H1 (cell line): ENCODE data around the gene BNC2. TPM values are rescaled to one million over a fixed set of nuclear protein-coding genes. Genes with fewer than 3 reads are reported as not detected.

Experiments
- CTCF ChIA-PET: fragments of 300-600 bp; sonication (Branson Sonifier 250); formaldehyde crosslinking; loops from one replicate; lab custom pipeline; 2021; ENCODE audit not compliant: partially characterized antibody; lab: Charles Lee
- POLR2A ChIA-PET: fragments of 300-600 bp; sonication (Branson Sonifier 250); formaldehyde crosslinking; loops from one replicate; lab custom pipeline; 2021; ENCODE audit warnings: inconsistent platforms; ENCODE audit not compliant: partially characterized antibody; lab: Charles Lee
- DNase-seq, 2 experiments: peaks; one replicate each; pipeline versions ENCODE4 v3.0.0 to v3.0.0-alpha.2; 2010 to 2022; ENCODE audit warnings: low spot score in 2 of 2, low read depth in 1 of 2, mixed read lengths in 1 of 2
- FAIRE-seq: peaks from 2 replicates; lab custom pipeline; 2011; peaks lifted over from hg19 to GRCh38; lab: Jason Lieb, UNC
- H2AFZ ChIP-seq: 2 replicates; pipeline ENCODE4 v1.8.1; 2012; ENCODE audit warnings: low read length, inconsistent platforms
- H2AK5ac ChIP-seq: 2 replicates; pipeline ENCODE4 v1.6.1; 2013; ENCODE audit warnings: low read depth, low read length
- H2BK120ac ChIP-seq: replicated peaks from 2 replicates; pipeline ENCODE3; 2013; ENCODE audit warnings: low read depth, low read length, inconsistent platforms
- H2BK12ac ChIP-seq: 2 replicates; pipeline ENCODE4 v1.6.1; 2013; ENCODE audit warnings: low read depth, low read length
- H2BK15ac ChIP-seq: 2 replicates; pipeline ENCODE4 v1.6.1; 2013; ENCODE audit warnings: low read length
- H2BK20ac ChIP-seq: 2 replicates; pipeline ENCODE4 v1.6.1; 2013; ENCODE audit warnings: low read length
- H2BK5ac ChIP-seq: 2 replicates; pipeline ENCODE4 v1.6.1; 2013; ENCODE audit warnings: low read depth, low read length
- H3K14ac ChIP-seq: 2 replicates; pipeline ENCODE4 v1.6.1; 2013; ENCODE audit warnings: inconsistent platforms; ENCODE audit not compliant: insufficient read length
- H3K18ac ChIP-seq: 2 replicates; pipeline ENCODE4 v1.6.1; 2013; ENCODE audit warnings: low read length; ENCODE audit errors: extremely low read depth
- H3K23ac ChIP-seq: 2 replicates; pipeline ENCODE4 v1.6.1; 2013; ENCODE audit warnings: inconsistent platforms; ENCODE audit not compliant: insufficient read length
- H3K23me2 ChIP-seq: 2 replicates; pipeline ENCODE4 v1.6.1; 2013; ENCODE audit warnings: low read depth, low read length
- H3K27ac ChIP-seq: 2 replicates; pipeline ENCODE4 v1.6.1; 2011; ENCODE audit warnings: low read depth, low read length, inconsistent platforms
- H3K27me3 ChIP-seq, 4 experiments: replicated peaks in 1 of 4; 1 replicate in 1 of 4; 2 replicates in 3 of 4; pipeline versions ENCODE4 v1.6.1 to v1.8.1; 2011 to 2013; ENCODE audit warnings: low read length in 3 of 4, mild to moderate bottlenecking in 3 of 4, inconsistent platforms in 2 of 4, mixed read lengths in 2 of 4, moderate library complexity in 1 of 4; ENCODE audit not compliant: control insufficient read depth in 3 of 4, insufficient read depth in 3 of 4; ENCODE audit errors: extremely low read depth in 1 of 4
- H3K36me3 ChIP-seq, 4 experiments: 2 replicates each; pipeline versions ENCODE4 v1.6.1 to v1.8.1; 2011 to 2013; ENCODE audit warnings: mild to moderate bottlenecking in 4 of 4, low read length in 3 of 4, moderate library complexity in 2 of 4, control low read depth in 1 of 4, inconsistent platforms in 1 of 4; ENCODE audit not compliant: insufficient read depth in 4 of 4, control insufficient read depth in 2 of 4
- H3K4ac ChIP-seq: replicated peaks from 2 replicates; pipeline ENCODE3; 2013; ENCODE audit warnings: low read length, low read depth, mixed read lengths, inconsistent platforms; ENCODE audit not compliant: insufficient read length
- H3K4me1 ChIP-seq, 4 experiments: replicated peaks in 1 of 4; 1 replicate in 1 of 4; 2 replicates in 3 of 4; pipeline versions ENCODE4 v1.6.1 to v1.8.1; 2011 to 2013; ENCODE audit warnings: low read length in 3 of 4, inconsistent platforms in 2 of 4, mixed read lengths in 1 of 4; ENCODE audit not compliant: insufficient read depth in 4 of 4, control insufficient read depth in 3 of 4
- H3K4me2 ChIP-seq, 2 experiments: 2 replicates each; pipeline versions ENCODE4 v1.6.1 to v1.8.1; 2011 to 2013; ENCODE audit warnings: low read depth in 2 of 2, low read length in 2 of 2, control low read depth in 1 of 2, inconsistent platforms in 1 of 2, mild to moderate bottlenecking in 1 of 2; ENCODE audit not compliant: insufficient read depth in 1 of 2
- H3K4me3 ChIP-seq, 4 experiments: fragments of 200-600, 300-600 bp in 1 of 4; sonication (generic), shearing (Covaris generic), sonication (Bioruptor Twin) in 1 of 4; 2 replicates each; pipeline versions ENCODE4 v1.5.1 to v1.8.1; 2011 to 2016; ENCODE audit warnings: low read length in 4 of 4, low read depth in 3 of 4, control low read depth in 2 of 4, inconsistent platforms in 2 of 4, mild to moderate bottlenecking in 2 of 4, mixed read lengths in 1 of 4, moderate library complexity in 1 of 4; ENCODE audit not compliant: insufficient read depth in 2 of 4; ENCODE audit errors: extremely low read depth in 1 of 4
- H3K56ac ChIP-seq: replicated peaks from 2 replicates; pipeline ENCODE3; 2013; ENCODE audit warnings: low read depth, mild to moderate bottlenecking, mixed read lengths, low read length, inconsistent platforms; ENCODE audit not compliant: insufficient read length
- H3K79me1 ChIP-seq: 2 replicates; pipeline ENCODE4 v1.6.1; 2013; ENCODE audit warnings: low read depth, low read length, control low read depth
- H3K79me2 ChIP-seq, 2 experiments: 2 replicates each; pipeline versions ENCODE4 v1.6.1 to v1.8.1; 2012 to 2013; ENCODE audit warnings: low read length in 2 of 2, mild to moderate bottlenecking in 2 of 2, inconsistent platforms in 1 of 2; ENCODE audit not compliant: insufficient read depth in 2 of 2, control insufficient read depth in 1 of 2
- H3K9ac ChIP-seq, 4 experiments: replicated peaks in 1 of 4; 1 replicate in 1 of 4; 2 replicates in 3 of 4; pipeline versions ENCODE4 v1.6.1 to v1.8.1; 2011 to 2013; ENCODE audit warnings: low read depth in 3 of 4, low read length in 3 of 4, control low read depth in 2 of 4, mild to moderate bottlenecking in 2 of 4, moderate library complexity in 2 of 4, inconsistent platforms in 1 of 4; ENCODE audit errors: extremely low read depth in 1 of 4
- H3K9me3 ChIP-seq, 2 experiments: 2 replicates each; pipeline versions ENCODE4 v1.6.1 to v1.8.1; 2012 to 2013; ENCODE audit warnings: mild to moderate bottlenecking in 2 of 2, moderate library complexity in 2 of 2, control low read depth in 1 of 2, inconsistent platforms in 1 of 2, low read depth in 1 of 2, low read length in 1 of 2, mixed read lengths in 1 of 2; ENCODE audit not compliant: insufficient read depth in 2 of 2
- H4K20me1 ChIP-seq, 2 experiments: replicated peaks in 1 of 2; 2 replicates each; pipeline versions ENCODE3 to v1.8.1; 2011 to 2013; ENCODE audit warnings: inconsistent platforms in 2 of 2, low read length in 2 of 2, mild to moderate bottlenecking in 1 of 2; ENCODE audit not compliant: insufficient read depth in 2 of 2, control insufficient read depth in 1 of 2
- H4K5ac ChIP-seq: 2 replicates; pipeline ENCODE4 v1.6.1; 2013; ENCODE audit warnings: low read length, low read depth, mixed read lengths, inconsistent platforms; ENCODE audit not compliant: insufficient read length
- H4K8ac ChIP-seq: 2 replicates; pipeline ENCODE4 v1.8.0; 2013; ENCODE audit warnings: mild to moderate bottlenecking, moderate library complexity, low read length, inconsistent platforms; ENCODE audit not compliant: insufficient read depth; ENCODE audit errors: extremely low read depth
- H4K91ac ChIP-seq: replicated peaks from 2 replicates; pipeline ENCODE3; 2013; ENCODE audit warnings: low read length, mixed read lengths, inconsistent platforms; ENCODE audit not compliant: insufficient read length
- BCL11A ChIP-seq, 2 experiments: IDR thresholded peaks; one replicate each; pipeline ENCODE4 v1.6.1; 2011; ENCODE audit warnings: low read depth in 2 of 2, low read length in 2 of 2, mild to moderate bottlenecking in 2 of 2
- CBX5 ChIP-seq: fragments of 300-800, 300-1000 bp; sonication (generic); IDR thresholded peaks from 2 replicates; pipeline ENCODE4 v1.7.1; 2016; ENCODE audit warnings: antibody characterized with exemption, low read length, low read depth
- EZH2 ChIP-seq: fragments of 200-600 bp; sonication (generic); IDR thresholded peaks from 2 replicates; pipeline ENCODE4 v1.7.1; 2012; ENCODE audit warnings: low read depth, mild to moderate bottlenecking, moderate library complexity, low read length, inconsistent platforms; ENCODE audit not compliant: severe bottlenecking
- GTF2F1 ChIP-seq: IDR thresholded peaks from 2 replicates; pipeline ENCODE4 v1.6.1; 2012; ENCODE audit warnings: low read depth, low read length, improper control_type of control experiment, borderline replicate concordance
- KDM1A ChIP-seq: fragments of 200-600, 300-600 bp; sonication (generic); IDR thresholded peaks from 2 replicates; pipeline ENCODE4 v1.7.1; 2016; ENCODE audit warnings: mild to moderate bottlenecking, low read length, borderline replicate concordance
- RFX5 ChIP-seq: IDR thresholded peaks from 2 replicates; pipeline ENCODE4 v1.6.1; 2011; ENCODE audit warnings: low read depth, low read length, improper control_type of control experiment, borderline replicate concordance
- RNF2 ChIP-seq: fragments of 200-900, 300-1000 bp; sonication (generic); IDR thresholded peaks from 2 replicates; pipeline ENCODE4 v1.7.1; 2016; ENCODE audit warnings: borderline replicate concordance, low read depth, mild to moderate bottlenecking, antibody characterized with exemption, low read length; ENCODE audit not compliant: poor library complexity, severe bottlenecking; ENCODE audit errors: missing control alignments
- SP4 ChIP-seq: IDR thresholded peaks from 2 replicates; pipeline ENCODE4 v1.6.1; 2012; ENCODE audit warnings: low read length, inconsistent platforms
- TAF7 ChIP-seq: optimal IDR thresholded peaks from 2 replicates; pipeline ENCODE3; 2011; ENCODE audit warnings: low read depth, mild to moderate bottlenecking, inconsistent platforms, low read length, moderate library complexity, borderline replicate concordance
- WGBS, 2 experiments: shearing (Covaris generic) in 1 of 2; methylation state at CpG; one replicate each; pipeline versions ENCODE4 v1.1.6 to v1.1.7; 2013 to 2015; ENCODE audit warnings: low lambda C conversion rate in 2 of 2, mixed read lengths in 2 of 2, inconsistent platforms in 1 of 2, low coverage in 1 of 2, missing lambda C conversion rate in 1 of 2; ENCODE audit not compliant: insufficient replicate concordance in 2 of 2, insufficient coverage in 1 of 2, insufficient read length in 1 of 2; ENCODE audit errors: extremely low coverage in 1 of 2, missing lambda C conversion rate in 1 of 2; 5-methylcytosine and 5-hydroxymethylcytosine counted together
- polyA plus RNA-seq, 7 experiments: library from polyadenylated mRNA; depleted of rRNA in 3 of 7; stranded (reverse) in 5 of 7; unstranded in 2 of 7; fragments of >200 nt in 5 of 7; fragments of 200-250 nt in 2 of 7; gene quantifications; 1 replicate in 5 of 7; 2 replicates in 1 of 7; 4 replicates in 1 of 7; pipeline versions ENCODE4 v1.2.1 to v1.2.3, GENCODE V29; 2011 to 2013; ENCODE audit warnings: missing spikeins in 2 of 7, mixed read lengths in 2 of 7
- total RNA-seq: library from RNA; stranded (reverse); fragmentation: NEBNext Ultra II Directional; extraction: Animal tissue kit (Norgen Biotek cat#: 25700); gene quantifications from 2 replicates; pipeline ENCODE4 v1.2.1, GENCODE V29; 2021
- TF ChIP-seq, protein P1 (sequence below): IDR thresholded peaks from 2 replicates; pipeline ENCODE4 v1.6.1; 2012; ENCODE audit warnings: inconsistent platforms
- TF ChIP-seq, protein P2 (sequence below), 3 experiments: IDR thresholded peaks; 1 replicate in 2 of 3; 2 replicates in 1 of 3; pipeline versions ENCODE4 v1.5.1 to v1.6.1; 2011; ENCODE audit warnings: low read length in 3 of 3, mild to moderate bottlenecking in 3 of 3, inconsistent platforms in 2 of 3, low read depth in 1 of 3, moderate library complexity in 1 of 3; ENCODE audit not compliant: insufficient read depth in 1 of 3; ENCODE audit errors: control extremely low read depth in 1 of 3

BNC2 gene
- total and polyA plus RNA-seq, 2 of the 8 experiments (the other 6 are each of a cell fraction or from before 2014, with no cell fraction given) = 16.0 to 26.8 TPM

DNA sequence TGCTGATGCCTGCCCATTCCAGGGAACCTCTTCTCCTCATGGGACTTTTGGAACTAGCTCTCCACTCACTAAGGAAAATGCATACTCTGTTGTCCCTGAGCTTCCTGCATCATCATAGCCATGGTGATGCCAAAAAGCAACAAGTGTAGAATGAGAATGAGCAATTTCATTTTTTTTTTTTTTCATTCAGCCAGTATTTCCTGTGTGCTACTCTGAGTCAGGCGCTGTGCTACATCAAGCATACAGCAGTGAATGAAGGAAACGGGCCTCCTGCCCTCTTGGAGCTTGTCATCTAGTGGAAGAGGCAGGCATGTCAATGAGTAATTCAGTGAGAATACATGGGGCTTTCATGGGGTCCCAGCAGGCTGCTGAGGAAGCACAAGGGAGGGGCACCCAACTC is 483.1 kb downstream of the BNC2 start:
- Histone ChIP-seq H3K56ac (no peak overlapping the region), H3K9ac (no peak overlapping the region), H2BK12ac (no peak overlapping the region), H4K91ac (no peak overlapping the region), H3K14ac (no peak overlapping the region), H3K4me3 (no peak overlapping the region), H3K4ac (no peak overlapping the region), H3K23me2 (no peaks in the 10 kb centered on the region), H3K36me3 (no peaks in the 10 kb centered on the region), H4K8ac (no peak overlapping the region), H3K9me3 (no peaks in the 10 kb centered on the region; a peak in 1 of 4 replicates), H3K23ac (no peak overlapping the region), H2BK20ac (no peak overlapping the region), H3K27ac (no peak overlapping the region), H4K5ac (no peak overlapping the region), H3K27me3 (no peaks in the 10 kb centered on the region), H3K79me2 (no peaks in the 10 kb centered on the region), H3K4me1 (no peaks in the 10 kb centered on the region), H4K20me1 (no peaks in the 10 kb centered on the region), H2BK120ac (no peak overlapping the region), H2AK5ac (no peak overlapping the region), H3K18ac (no peak overlapping the region), H2BK15ac (no peak overlapping the region), H3K79me1 (no peaks in the 10 kb centered on the region), H3K4me2 (no peak overlapping the region), H2AFZ (no peak overlapping the region), H2BK5ac (no peak overlapping the region)
- CTCF ChIA-PET = interaction anchor here (0.9 kb wide), 1 partner anchor 16 kb away, joined by 3 read pairs; no protein-coding TSS in a partner anchor
- POLR2A ChIA-PET = interaction anchor here (0.6 kb wide), 2 partner anchors 98 to 253 kb away, joined by 3 to 4 read pairs; no protein-coding TSS in a partner anchor
- 93% methylated on average over 2 of the region's 2 CpGs; no CpG with 5 or more reads in 1 of the 2 experiments for WGBS, 2 experiments
- FAIRE-seq = no peak
- no peak for DNase-seq
- no peak for TF ChIP-seq CBX5
- TF ChIP-seq RNF2 = no peak
- no peak for TF ChIP-seq GTF2F1
- TF ChIP-seq SP4 = no peak
- TF ChIP-seq EZH2 = no peak
- TF ChIP-seq, protein P1, sequence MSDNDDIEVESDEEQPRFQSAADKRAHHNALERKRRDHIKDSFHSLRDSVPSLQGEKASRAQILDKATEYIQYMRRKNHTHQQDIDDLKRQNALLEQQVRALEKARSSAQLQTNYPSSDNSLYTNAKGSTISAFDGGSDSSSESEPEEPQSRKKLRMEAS = no peak
- TF ChIP-seq, protein P2, sequence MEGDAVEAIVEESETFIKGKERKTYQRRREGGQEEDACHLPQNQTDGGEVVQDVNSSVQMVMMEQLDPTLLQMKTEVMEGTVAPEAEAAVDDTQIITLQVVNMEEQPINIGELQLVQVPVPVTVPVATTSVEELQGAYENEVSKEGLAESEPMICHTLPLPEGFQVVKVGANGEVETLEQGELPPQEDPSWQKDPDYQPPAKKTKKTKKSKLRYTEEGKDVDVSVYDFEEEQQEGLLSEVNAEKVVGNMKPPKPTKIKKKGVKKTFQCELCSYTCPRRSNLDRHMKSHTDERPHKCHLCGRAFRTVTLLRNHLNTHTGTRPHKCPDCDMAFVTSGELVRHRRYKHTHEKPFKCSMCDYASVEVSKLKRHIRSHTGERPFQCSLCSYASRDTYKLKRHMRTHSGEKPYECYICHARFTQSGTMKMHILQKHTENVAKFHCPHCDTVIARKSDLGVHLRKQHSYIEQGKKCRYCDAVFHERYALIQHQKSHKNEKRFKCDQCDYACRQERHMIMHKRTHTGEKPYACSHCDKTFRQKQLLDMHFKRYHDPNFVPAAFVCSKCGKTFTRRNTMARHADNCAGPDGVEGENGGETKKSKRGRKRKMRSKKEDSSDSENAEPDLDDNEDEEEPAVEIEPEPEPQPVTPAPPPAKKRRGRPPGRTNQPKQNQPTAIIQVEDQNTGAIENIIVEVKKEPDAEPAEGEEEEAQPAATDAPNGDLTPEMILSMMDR (IDR thresholded peaks at IDR 0.05; ENCODE audit: control extremely low read depth in 1 of 3, insufficient read depth in 1 of 3, low read depth in 1 of 3, low read length in 3 of 3) = no peak
- TF ChIP-seq KDM1A = no peak
- TF ChIP-seq TAF7 = no peak
- TF ChIP-seq RFX5 = no peak
- TF ChIP-seq BCL11A (IDR thresholded peaks at IDR 0.05; ENCODE audit: low read depth in 2 of 2, low read length in 2 of 2) = no peak
